ENCODE results near the gene GTPBP3. TPM values are rescaled to one million over a fixed set of nuclear protein-coding genes. Genes with fewer than 3 reads are reported as not detected.
A peak's percentile ranks its signal among the peaks of the same experiment; 100 is the strongest.

The GTPBP3 gene
- total and polyA plus RNA-seq, 5 donors from 2014 or later, result 5.2 to 26.1 (median 8.9) TPM

- Histone ChIP-seq H3K4me1 (ENCODE audit: control insufficient read depth, insufficient read depth, low read length, poor library complexity, severe bottlenecking) (peaks cover 49% of the 10 kb centered on the region), H3K9me3 (ENCODE audit: control insufficient read depth in 2 of 2, low read length in 2 of 2) (no peaks in the 10 kb centered on the region), H3K36me3 (ENCODE audit: control insufficient read depth, insufficient read depth, low read length) (no peaks in the 10 kb centered on the region), H3K27me3 (ENCODE audit: control insufficient read depth, insufficient read depth, low read length) (no peaks in the 10 kb centered on the region), H3K4me3 (ENCODE audit: low read depth, low read length) (peak overlapping the region; percentile 44), H3K27ac (ENCODE audit: insufficient read depth, low read length, poor library complexity, severe bottlenecking) (peak overlapping the region; percentile 88)
- H3K27ac Mint-ChIP-seq, result peak overlapping the region; percentile 73 to 95 (median 79)
- peaks cover 11 to 56% (median 28%) of the 10 kb centered on the region in 4 donors for H3K4me1 Mint-ChIP-seq
- ATAC-seq (ENCODE audit: low read depth in 2 of 2) (no peak), DNase-seq (no peak)
- H3K36me3 Mint-ChIP-seq, result peaks cover 5% of the 10 kb centered on the region
- no peaks in the 10 kb centered on the region for H3K27me3 Mint-ChIP-seq
- H3K9me3 Mint-ChIP-seq, result no peaks in the 10 kb centered on the region
- H3K4me3 Mint-ChIP-seq, result peak overlapping the region; percentile 92 to 96 (median 93)
These were observed 32.2 kb upstream of the GTPBP3 start for GRCh38 chr19:17305216-17305516.

- Histone ChIP-seq H3K4me1 (ENCODE audit: control insufficient read depth, insufficient read depth, low read length, poor library complexity, severe bottlenecking) (peaks cover 54% of the 10 kb centered on the region), H3K27me3 (ENCODE audit: control insufficient read depth, insufficient read depth, low read length) (no peaks in the 10 kb centered on the region), H3K9me3 (ENCODE audit: control insufficient read depth in 2 of 2, low read length in 2 of 2) (no peaks in the 10 kb centered on the region), H3K4me3 (ENCODE audit: low read depth, low read length) (peak within 1 kb of the TSS; percentile 71), H3K36me3 (ENCODE audit: control insufficient read depth, insufficient read depth, low read length) (no peaks in the 10 kb centered on the region), H3K27ac (ENCODE audit: insufficient read depth, low read length, poor library complexity, severe bottlenecking) (peak within 1 kb of the TSS; percentile 88)
- H3K36me3 Mint-ChIP-seq, result peaks cover 5% of the 10 kb centered on the region
- peak; percentile 93 to 99 (median 96) for DNase-seq
- ATAC-seq (ENCODE audit: low read depth in 2 of 2), result peak; percentile 62 to 63
- no peaks in the 10 kb centered on the region for H3K27me3 Mint-ChIP-seq
- peak within 1 kb of the TSS; percentile 92 to 96 (median 93) for H3K4me3 Mint-ChIP-seq
- H3K4me1 Mint-ChIP-seq, result peaks cover 11 to 62% (median 30%) of the 10 kb centered on the region in 4 donors
- no peaks in the 10 kb centered on the region for H3K9me3 Mint-ChIP-seq
- peak within 1 kb of the TSS; percentile 73 to 95 (median 88) for H3K27ac Mint-ChIP-seq
These were observed 31.7 kb upstream of the GTPBP3 start, which contains the start of gene MRPL34 for GRCh38 chr19:17305517-17306284. MRPL34 (plus strand) TSS chr19:17305872; CDS start chr19:17305893, 21 bp downstream.

DNA sequence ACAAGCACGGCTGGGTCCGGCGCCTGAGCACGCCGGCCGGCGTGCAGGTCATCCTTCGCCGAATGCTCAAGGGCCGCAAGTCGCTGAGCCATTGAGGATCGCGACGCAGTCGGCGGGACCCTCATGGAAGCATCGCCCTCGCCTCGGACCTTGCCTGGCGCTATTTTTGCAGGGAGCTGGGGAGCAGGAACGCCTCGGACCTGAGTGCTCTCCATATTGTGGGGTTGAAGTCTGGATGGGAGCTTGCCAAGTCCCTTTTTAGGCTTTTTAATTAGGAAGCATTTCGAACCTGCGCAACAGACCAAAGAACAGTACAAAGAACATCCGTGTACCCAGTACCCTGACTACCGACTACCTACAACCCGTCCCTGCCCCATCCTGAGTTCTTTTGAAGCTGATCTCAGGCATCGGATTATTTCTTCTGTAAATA lies 31.1 kb upstream of the GTPBP3 start:
- H3K4me3 ChIP-seq (ENCODE audit: low read depth, low read length), result peak overlapping the region; percentile 71
- peak overlapping the region; percentile 88 for H3K27ac ChIP-seq (ENCODE audit: insufficient read depth, low read length, poor library complexity, severe bottlenecking)
- H3K4me1 ChIP-seq (ENCODE audit: control insufficient read depth, insufficient read depth, low read length, poor library complexity, severe bottlenecking), result peaks cover 57% of the 10 kb centered on the region
- Mint-ChIP-seq H3K4me3 (peak overlapping the region; percentile 92 to 96 (median 93)), H3K27me3 (no peaks in the 10 kb centered on the region), H3K36me3 (peaks cover 5% of the 10 kb centered on the region), H3K4me1 (peaks cover 11 to 67% (median 32%) of the 10 kb centered on the region in 4 donors), H3K27ac (peak overlapping the region in 2 of 3 donors; percentile 73 to 88), H3K9me3 (no peaks in the 10 kb centered on the region)
- no peaks in the 10 kb centered on the region for H3K9me3 ChIP-seq (ENCODE audit: control insufficient read depth in 2 of 2, low read length in 2 of 2)
- no peak for ATAC-seq (ENCODE audit: low read depth in 2 of 2)
- H3K36me3 ChIP-seq (ENCODE audit: control insufficient read depth, insufficient read depth, low read length), result no peaks in the 10 kb centered on the region
- no peaks in the 10 kb centered on the region for H3K27me3 ChIP-seq (ENCODE audit: control insufficient read depth, insufficient read depth, low read length)
- DNase-seq, result peak in 1 of 3 donors; percentile 26

GRCh38 chr19:17307876-17308377 lies 29.4 kb upstream of the GTPBP3 start:
- Mint-ChIP-seq H3K36me3 (peaks cover 5% of the 10 kb centered on the region), H3K9me3 (no peaks in the 10 kb centered on the region)

GRCh38 chr19:17309198-17309964 lies 28.0 kb upstream of the GTPBP3 start, which contains the start of gene DDA1:
DDA1 (plus strand) TSS chr19:17309563; CDS start chr19:17309655, 92 bp downstream.
- no peaks in the 10 kb centered on the region for H3K27me3 ChIP-seq (ENCODE audit: control insufficient read depth, insufficient read depth, low read length)
- H3K36me3 ChIP-seq (ENCODE audit: control insufficient read depth, insufficient read depth, low read length), result peaks cover 9% of the 10 kb centered on the region
- Mint-ChIP-seq H3K36me3 (peaks cover 5% of the 10 kb centered on the region), H3K27ac (peak within 1 kb of the TSS; percentile 94 to 98 (median 97)), H3K4me3 (peak within 1 kb of the TSS; percentile 92 to 99 (median 98)), H3K4me1 (peaks cover 11 to 57% (median 24%) of the 10 kb centered on the region in 4 donors), H3K27me3 (no peaks in the 10 kb centered on the region), H3K9me3 (no peaks in the 10 kb centered on the region)
- ATAC-seq (ENCODE audit: low read depth in 2 of 2), result peak; percentile 85 to 87
- no peaks in the 10 kb centered on the region for H3K9me3 ChIP-seq (ENCODE audit: control insufficient read depth in 2 of 2, low read length in 2 of 2)
- peak within 1 kb of the TSS; percentile 81 for H3K4me3 ChIP-seq (ENCODE audit: low read depth, low read length)
- H3K4me1 ChIP-seq (ENCODE audit: control insufficient read depth, insufficient read depth, low read length, poor library complexity, severe bottlenecking), result peaks cover 35% of the 10 kb centered on the region
- peak within 1 kb of the TSS; percentile 82 for H3K27ac ChIP-seq (ENCODE audit: insufficient read depth, low read length, poor library complexity, severe bottlenecking)
- peak; percentile 99 to 100 (median 100) for DNase-seq

More at GRCh38 chr19:17307876-17308377, 29.4 kb upstream of the GTPBP3 start:
- no peaks in the 10 kb centered on the region for H3K27me3 ChIP-seq (ENCODE audit: control insufficient read depth, insufficient read depth, low read length)
- Mint-ChIP-seq H3K27ac (peak overlapping the region in 1 of 3 donors; percentile 93), H3K4me3 (peak overlapping the region in 3 of 4 donors; percentile 48 to 74 (median 72)), H3K4me1 (peaks cover 11 to 62% (median 31%) of the 10 kb centered on the region in 4 donors), H3K27me3 (no peaks in the 10 kb centered on the region)
- no peak overlapping the region for H3K4me3 ChIP-seq (ENCODE audit: low read depth, low read length)
- H3K4me1 ChIP-seq (ENCODE audit: control insufficient read depth, insufficient read depth, low read length, poor library complexity, severe bottlenecking), result peaks cover 47% of the 10 kb centered on the region
- DNase-seq (no peak), ATAC-seq (ENCODE audit: low read depth in 2 of 2) (no peak)
- H3K27ac ChIP-seq (ENCODE audit: insufficient read depth, low read length, poor library complexity, severe bottlenecking), result no peak overlapping the region
- H3K36me3 ChIP-seq (ENCODE audit: control insufficient read depth, insufficient read depth, low read length), result no peaks in the 10 kb centered on the region
- H3K9me3 ChIP-seq (ENCODE audit: control insufficient read depth in 2 of 2, low read length in 2 of 2), result no peaks in the 10 kb centered on the region

GRCh38 chr19:17309965-17310461 lies 27.3 kb upstream of the GTPBP3 start:
- H3K36me3 Mint-ChIP-seq, result peaks cover 5% of the 10 kb centered on the region
- DNase-seq (no peak), ATAC-seq (ENCODE audit: low read depth in 2 of 2) (no peak)
- H3K27ac Mint-ChIP-seq, result peak overlapping the region; percentile 94 to 98 (median 97)
- H3K27me3 Mint-ChIP-seq, result no peaks in the 10 kb centered on the region
- H3K4me1 ChIP-seq (ENCODE audit: control insufficient read depth, insufficient read depth, low read length, poor library complexity, severe bottlenecking), result peaks cover 32% of the 10 kb centered on the region
- H3K9me3 Mint-ChIP-seq, result no peaks in the 10 kb centered on the region
- H3K4me3 ChIP-seq (ENCODE audit: low read depth, low read length), result peak overlapping the region; percentile 81
- peak overlapping the region; percentile 82 for H3K27ac ChIP-seq (ENCODE audit: insufficient read depth, low read length, poor library complexity, severe bottlenecking)
- no peaks in the 10 kb centered on the region for H3K9me3 ChIP-seq (ENCODE audit: control insufficient read depth in 2 of 2, low read length in 2 of 2)
- peaks cover 11 to 50% (median 21%) of the 10 kb centered on the region in 4 donors for H3K4me1 Mint-ChIP-seq
- peak overlapping the region; percentile 92 to 99 (median 98) for H3K4me3 Mint-ChIP-seq
- no peaks in the 10 kb centered on the region for H3K27me3 ChIP-seq (ENCODE audit: control insufficient read depth, insufficient read depth, low read length)
- H3K36me3 ChIP-seq (ENCODE audit: control insufficient read depth, insufficient read depth, low read length), result peaks cover 14% of the 10 kb centered on the region

GRCh38 chr19:17311455-17312188 lies 25.7 kb upstream of the GTPBP3 start:
- H3K4me3 ChIP-seq (ENCODE audit: low read depth, low read length), result no peak overlapping the region
- peak overlapping the region; percentile 63 to 99 (median 89) for H3K4me3 Mint-ChIP-seq
- no peaks in the 10 kb centered on the region for H3K9me3 Mint-ChIP-seq
- no peaks in the 10 kb centered on the region for H3K27me3 Mint-ChIP-seq
- H3K9me3 ChIP-seq (ENCODE audit: control insufficient read depth in 2 of 2, low read length in 2 of 2), result no peaks in the 10 kb centered on the region
- H3K27ac Mint-ChIP-seq, result peak overlapping the region in 2 of 3 donors; percentile 86 to 90
- H3K4me1 ChIP-seq (ENCODE audit: control insufficient read depth, insufficient read depth, low read length, poor library complexity, severe bottlenecking), result peaks cover 20% of the 10 kb centered on the region
- H3K36me3 ChIP-seq (ENCODE audit: control insufficient read depth, insufficient read depth, low read length), result peaks cover 25% of the 10 kb centered on the region
- no peaks in the 10 kb centered on the region for H3K27me3 ChIP-seq (ENCODE audit: control insufficient read depth, insufficient read depth, low read length)
- peaks cover 5% of the 10 kb centered on the region for H3K36me3 Mint-ChIP-seq
- no peak overlapping the region for H3K27ac ChIP-seq (ENCODE audit: insufficient read depth, low read length, poor library complexity, severe bottlenecking)
- DNase-seq (no peak), ATAC-seq (ENCODE audit: low read depth in 2 of 2) (no peak)
- H3K4me1 Mint-ChIP-seq, result peaks cover 6 to 39% (median 15%) of the 10 kb centered on the region in 4 donors

All from CD4-positive, CD25-positive, alpha-beta regulatory T cell (primary cell).